Peyer's patch (tissue), 4 donors: ENCODE data around the gene ZDHHC11. TPM values are rescaled to one million over a fixed set of nuclear protein-coding genes. Genes with fewer than 3 reads are reported as not detected.
"Not testable (repeated sequence)": the region's sequence is repeated elsewhere in the genome, so short reads cannot be mapped to it uniquely, and the experiment has no call there.

Source experiments
- DNase-seq, 3 donors: peaks; one replicate each; pipeline ENCODE4 v3.0.0-alpha.2; 2017 to 2019
- H3K27ac ChIP-seq, 4 donors: fragments of 200-600 bp; sonication (generic); one replicate each; pipeline ENCODE4 v1.5.1; 2016 to 2019
- H3K27me3 ChIP-seq, 2 donors: fragments of 200-600 bp; sonication (generic); one replicate each; pipeline ENCODE4 v1.5.1; 2019
- H3K36me3 ChIP-seq, 3 donors: fragments of 200-600 bp; sonication (generic); one replicate each; pipeline ENCODE4 v1.5.1; 2016 to 2019
- H3K4me1 ChIP-seq, 4 donors: fragments of 200-600 bp; sonication (generic); one replicate each; pipeline ENCODE4 v1.5.1; 2016 to 2019
- H3K4me3 ChIP-seq, 4 donors: fragments of 200-600 bp; sonication (generic); 1 replicate in 3 of 4; 2 replicates in 1 of 4; pipeline ENCODE4 v1.5.1; 2016 to 2019; ENCODE audit warnings: mild to moderate bottlenecking in 1 of 4
- H3K9me3 ChIP-seq, 4 donors: fragments of 200-600 bp; sonication (generic); one replicate each; pipeline ENCODE4 v1.5.1; 2016 to 2019; ENCODE audit warnings: mild to moderate bottlenecking in 1 of 4
- POLR2A ChIP-seq, 2 donors: fragments of 450-650 bp; IDR thresholded peaks; one replicate each; pipeline ENCODE4 v1.5.1; 2017; ENCODE audit warnings: antibody characterized with exemption in 2 of 2, mild to moderate bottlenecking in 2 of 2, moderate library complexity in 2 of 2
- total RNA-seq, 4 donors: library from RNA; depleted of rRNA; stranded (reverse); fragments of >200 nt; gene quantifications; one replicate each; pipeline ENCODE4 v1.1.0, GENCODE V29; 2016
- TF ChIP-seq, protein P1 (sequence below), 6 experiments: fragments of 450-650 bp in 4 of 6; fragments of 200-600 bp in 2 of 6; sonication (generic) in 1 of 6; IDR thresholded peaks; one replicate each; pipeline ENCODE4 v1.5.1; 2017 to 2019; ENCODE audit warnings: antibody characterized with exemption in 6 of 6, mild to moderate bottlenecking in 3 of 6, moderate library complexity in 1 of 6

Gene ZDHHC11
- total RNA-seq, 4 donors from 2014 or later: 7.7 to 82.5 (median 29.6) TPM

DNA sequence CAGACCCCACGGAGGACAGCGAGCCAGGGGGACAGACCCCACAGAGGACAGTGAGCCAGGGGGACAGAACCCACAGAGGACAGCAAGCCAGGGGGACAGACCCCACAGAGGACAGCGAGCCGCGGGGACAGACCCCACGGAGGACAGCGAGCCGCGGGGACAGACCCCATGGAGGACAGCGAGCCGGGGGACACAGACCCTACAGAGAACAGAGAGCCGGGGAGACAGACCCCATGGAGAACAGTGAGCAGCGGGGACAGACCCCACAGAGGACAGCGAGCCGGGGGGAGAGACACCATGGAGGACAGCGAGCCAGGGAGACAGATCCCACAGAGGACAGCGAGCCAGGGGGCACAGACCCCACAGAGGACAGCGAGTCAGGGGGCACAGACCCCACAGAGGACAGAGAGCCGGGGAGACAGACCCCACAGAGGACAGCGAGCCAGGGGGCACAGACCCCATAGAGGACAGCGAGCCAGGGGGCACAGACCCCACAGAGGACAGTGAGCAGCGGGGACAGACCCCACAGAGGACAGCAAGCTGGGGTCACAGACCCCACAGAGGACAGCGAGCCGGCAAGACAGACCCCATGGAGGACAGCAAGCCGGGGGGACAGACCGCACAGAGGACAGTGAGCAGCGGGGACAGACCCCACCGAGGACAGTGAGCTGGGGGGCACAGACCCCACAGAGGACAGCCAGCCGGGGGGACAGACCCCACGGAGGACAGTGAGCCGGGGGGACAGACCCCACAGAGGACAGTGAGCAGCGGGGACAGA, 4.4 kb upstream of the ZDHHC11 start:
- Histone ChIP-seq H3K9me3 (no peaks in the 10 kb centered on the region), H3K27me3 (no peaks in the 10 kb centered on the region), H3K4me1 (no peaks in the 10 kb centered on the region), H3K27ac (no peak overlapping the region), H3K4me3 (no peak overlapping the region), H3K36me3 (no peaks in the 10 kb centered on the region)
- no peak for DNase-seq
- no peak for TF ChIP-seq POLR2A (IDR thresholded peaks at IDR 0.05)
- TF ChIP-seq, protein P1, sequence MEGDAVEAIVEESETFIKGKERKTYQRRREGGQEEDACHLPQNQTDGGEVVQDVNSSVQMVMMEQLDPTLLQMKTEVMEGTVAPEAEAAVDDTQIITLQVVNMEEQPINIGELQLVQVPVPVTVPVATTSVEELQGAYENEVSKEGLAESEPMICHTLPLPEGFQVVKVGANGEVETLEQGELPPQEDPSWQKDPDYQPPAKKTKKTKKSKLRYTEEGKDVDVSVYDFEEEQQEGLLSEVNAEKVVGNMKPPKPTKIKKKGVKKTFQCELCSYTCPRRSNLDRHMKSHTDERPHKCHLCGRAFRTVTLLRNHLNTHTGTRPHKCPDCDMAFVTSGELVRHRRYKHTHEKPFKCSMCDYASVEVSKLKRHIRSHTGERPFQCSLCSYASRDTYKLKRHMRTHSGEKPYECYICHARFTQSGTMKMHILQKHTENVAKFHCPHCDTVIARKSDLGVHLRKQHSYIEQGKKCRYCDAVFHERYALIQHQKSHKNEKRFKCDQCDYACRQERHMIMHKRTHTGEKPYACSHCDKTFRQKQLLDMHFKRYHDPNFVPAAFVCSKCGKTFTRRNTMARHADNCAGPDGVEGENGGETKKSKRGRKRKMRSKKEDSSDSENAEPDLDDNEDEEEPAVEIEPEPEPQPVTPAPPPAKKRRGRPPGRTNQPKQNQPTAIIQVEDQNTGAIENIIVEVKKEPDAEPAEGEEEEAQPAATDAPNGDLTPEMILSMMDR (IDR thresholded peaks at IDR 0.05): no peak

DNA sequence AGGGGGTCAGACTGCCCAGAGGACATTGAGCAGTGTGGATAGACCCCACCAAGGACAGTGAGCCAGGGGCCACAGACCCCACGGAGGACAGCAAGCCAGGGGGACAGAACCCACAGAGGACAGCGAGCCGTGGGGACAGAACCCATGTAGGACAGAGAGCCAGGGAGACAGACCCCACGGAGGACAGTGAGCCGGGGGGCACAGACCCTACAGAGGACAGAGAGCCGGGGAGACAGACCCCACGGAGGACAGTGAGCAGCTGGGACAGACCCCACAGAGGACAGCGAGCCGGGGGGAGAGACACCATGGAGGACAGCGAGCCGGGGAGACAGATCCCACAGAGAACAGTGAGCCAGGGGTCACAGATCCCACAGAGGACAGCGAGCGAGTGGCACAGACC, 3.4 kb upstream of the ZDHHC11 start:
- TF ChIP-seq, protein P1 (IDR thresholded peaks at IDR 0.05): no peak
- TF ChIP-seq POLR2A (IDR thresholded peaks at IDR 0.05): no peak
- Histone ChIP-seq H3K27ac (no peak overlapping the region), H3K4me1 (no peaks in the 10 kb centered on the region), H3K27me3 (no peaks in the 10 kb centered on the region), H3K9me3 (no peaks in the 10 kb centered on the region), H3K36me3 (no peaks in the 10 kb centered on the region), H3K4me3 (no peak overlapping the region)
- peak in 1 of 3 donors; percentile 24 for DNase-seq

DNA sequence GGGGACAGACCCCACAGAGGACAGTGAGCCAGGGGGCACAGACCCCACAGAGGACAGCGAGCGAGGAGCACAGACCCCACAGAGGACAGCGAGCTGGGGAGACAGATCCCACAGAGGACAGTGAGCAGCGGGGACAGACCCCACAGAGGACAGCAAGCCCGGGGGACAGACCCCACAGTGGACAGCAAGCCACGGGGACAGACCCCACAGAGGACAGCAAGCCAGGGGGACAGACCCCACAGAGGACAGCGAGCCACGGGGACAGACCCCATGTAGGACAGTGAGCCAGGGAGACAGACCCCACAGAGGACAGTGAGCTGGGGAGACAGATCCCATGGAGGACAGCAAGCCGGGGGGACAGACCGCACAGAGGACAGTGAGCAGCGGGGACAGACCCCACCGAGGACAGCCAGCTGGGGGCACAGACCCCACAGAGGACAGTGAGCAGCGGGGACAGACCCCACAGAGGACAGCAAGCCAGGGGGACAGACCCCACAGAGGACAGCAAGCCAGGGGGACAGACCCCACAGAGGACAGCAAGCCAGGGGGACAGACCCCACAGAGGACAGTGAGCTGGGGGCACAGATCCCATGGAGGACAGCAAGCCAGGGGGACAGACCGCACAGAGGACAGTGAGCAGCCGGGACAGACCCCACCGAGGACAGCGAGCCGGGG, 2.8 kb upstream of the ZDHHC11 start:
- not testable (repeated sequence) for H3K4me3 ChIP-seq, H3K9me3 ChIP-seq, DNase-seq, H3K27ac ChIP-seq, H3K27me3 ChIP-seq, H3K4me1 ChIP-seq, H3K36me3 ChIP-seq

DNA sequence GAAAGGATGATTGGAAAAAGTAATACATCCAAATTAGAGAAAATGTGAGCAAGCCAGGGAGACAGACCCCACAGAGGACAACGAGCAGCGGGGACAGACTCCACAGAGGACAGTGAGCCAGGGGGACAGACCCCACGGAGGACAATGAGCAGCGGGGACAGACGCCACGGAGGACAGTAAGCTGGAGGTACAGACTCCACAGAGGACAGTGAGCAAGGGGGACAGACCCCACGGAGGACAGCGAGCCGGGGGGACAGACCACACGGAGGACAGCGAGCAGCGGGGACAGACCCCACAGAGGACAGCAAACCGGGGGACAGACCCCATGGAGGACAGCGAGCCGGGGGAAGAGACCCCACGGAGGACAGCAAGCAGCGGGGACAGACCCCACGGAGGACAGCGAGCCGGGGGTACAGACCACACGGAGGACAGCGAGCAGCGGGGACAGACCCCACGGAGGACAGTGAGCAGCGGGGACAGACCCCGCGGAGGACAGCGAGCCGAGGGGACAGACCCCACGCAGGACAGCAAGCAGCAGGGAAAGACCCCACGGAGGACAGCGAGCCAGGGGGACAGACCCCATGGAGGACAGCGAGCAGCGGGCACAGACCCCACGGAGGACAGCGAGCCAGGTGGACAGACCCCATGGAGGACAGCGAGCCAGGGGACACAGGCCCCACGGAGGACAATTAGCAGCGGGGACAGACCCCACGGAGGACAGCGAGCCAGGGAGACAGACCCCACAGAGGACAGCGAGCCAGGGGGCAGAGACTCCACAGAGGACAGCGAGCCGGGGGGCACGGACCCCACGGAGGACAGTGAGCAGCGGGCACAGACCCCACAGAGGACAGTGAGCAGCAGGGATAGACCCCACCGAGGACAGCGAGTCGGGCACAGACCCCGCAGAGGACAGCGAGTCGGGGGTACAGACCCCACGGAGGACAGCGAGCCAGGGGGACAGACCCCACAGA, 1.9 kb upstream of the ZDHHC11 start:
- no peaks in the 10 kb centered on the region for H3K36me3 ChIP-seq
- TF ChIP-seq, protein P1 (IDR thresholded peaks at IDR 0.05): no peak
- TF ChIP-seq POLR2A (IDR thresholded peaks at IDR 0.05): no peak
- no peak overlapping the region for H3K4me3 ChIP-seq
- peak in 1 of 3 donors; percentile 42 for DNase-seq
- no peaks in the 10 kb centered on the region for H3K9me3 ChIP-seq
- no peak overlapping the region for H3K27ac ChIP-seq
- no peaks in the 10 kb centered on the region for H3K27me3 ChIP-seq
- no peaks in the 10 kb centered on the region for H3K4me1 ChIP-seq

DNA sequence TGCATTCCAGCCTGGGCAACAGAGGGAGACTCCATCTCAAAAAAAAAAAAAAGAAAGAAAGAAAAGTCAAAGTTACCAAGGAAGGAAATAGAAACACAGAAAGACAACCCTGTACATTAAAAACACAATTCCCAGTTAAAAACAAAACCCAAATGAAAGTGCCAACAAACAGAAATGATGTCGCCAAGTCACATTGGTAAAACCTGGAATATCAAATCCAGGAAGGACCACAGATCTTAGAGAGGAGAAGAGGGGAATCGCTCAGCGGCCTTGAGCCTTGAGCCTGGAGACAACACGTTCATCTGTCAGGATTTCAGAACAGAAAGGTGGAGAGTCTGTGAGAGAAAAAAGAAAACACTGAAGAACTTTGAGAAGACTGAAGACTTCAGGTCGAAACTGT, 1.2 kb upstream of the ZDHHC11 start:
- no peaks in the 10 kb centered on the region for H3K9me3 ChIP-seq
- TF ChIP-seq, protein P1 (IDR thresholded peaks at IDR 0.05): no peak
- TF ChIP-seq POLR2A (IDR thresholded peaks at IDR 0.05): no peak
- no peaks in the 10 kb centered on the region for H3K27me3 ChIP-seq
- no peaks in the 10 kb centered on the region for H3K4me1 ChIP-seq
- no peak overlapping the region for H3K27ac ChIP-seq
- no peaks in the 10 kb centered on the region for H3K36me3 ChIP-seq
- no peak overlapping the region for H3K4me3 ChIP-seq
- no peak for DNase-seq
